Stimulated activated CD4-positive, alpha-beta T cell treated with anti-CD3 and anti-CD28 coated beads, Interleukin-15, amount 100 ng/mL, for 1 hour (primary cell): ENCODE data around the gene KRTAP5-5.
"Not testable (repeated sequence)": the region's sequence is repeated elsewhere in the genome, so short reads cannot be mapped to it uniquely, and the experiment has no call there.

Source experiments
- DNase-seq, 2 donors: peaks; one replicate each; pipeline ENCODE4 v3.0.0-alpha.2; 2020; ENCODE audit warnings: low read depth in 1 of 2, low spot score in 1 of 2

Gene KRTAP5-5

GRCh38 chr11:1641096-1641495, 11.5 kb downstream of the KRTAP5-5 start:
- DNase-seq, result no peak

- DNase-seq, result no peak
Measured at GRCh38 chr11:1642288-1643145, 12.9 kb downstream of the KRTAP5-5 start.

GRCh38 chr11:1643146-1643690, 13.6 kb downstream of the KRTAP5-5 start:
- no peak for DNase-seq

GRCh38 chr11:1644601-1645356, 15.2 kb downstream of the KRTAP5-5 start:
- no peak for DNase-seq

- DNase-seq, result no peak
Measured at GRCh38 chr11:1645357-1645821, 15.8 kb downstream of the KRTAP5-5 start.

GRCh38 chr11:1646540-1646939, 17.0 kb downstream of the KRTAP5-5 start:
- not testable (repeated sequence) for DNase-seq

GRCh38 chr11:1647901-1648652, 18.5 kb downstream of the KRTAP5-5 start:
- no peak for DNase-seq

GRCh38 chr11:1648653-1649420, 19.3 kb downstream of the KRTAP5-5 start:
- DNase-seq, result no peak

- no peak for DNase-seq
Measured at GRCh38 chr11:1650034-1650917, 20.7 kb downstream of the KRTAP5-5 start.

- DNase-seq, result no peak
Measured at GRCh38 chr11:1650918-1651262, 21.3 kb downstream of the KRTAP5-5 start.

- DNase-seq, result no peak
Measured at GRCh38 chr11:1651411-1651980, 21.9 kb downstream of the KRTAP5-5 start.

GRCh38 chr11:1652026-1652425, 22.5 kb downstream of the KRTAP5-5 start:
- DNase-seq, result no peak

GRCh38 chr11:1652442-1652770, 22.8 kb downstream of the KRTAP5-5 start:
- no peak for DNase-seq

- DNase-seq, result peak; percentile 58 to 66
Measured at GRCh38 chr11:1652771-1653540, 23.4 kb downstream of the KRTAP5-5 start.

GRCh38 chr11:1653541-1654387, 24.2 kb downstream of the KRTAP5-5 start:
- DNase-seq, result no peak

- DNase-seq, result no peak
Measured at GRCh38 chr11:1654388-1655167, 25.0 kb downstream of the KRTAP5-5 start.
